ENCODE data around the gene TMEM240. TPM values are rescaled to one million over a fixed set of nuclear protein-coding genes. Genes with fewer than 3 reads are reported as not detected.
"Not testable (repeated sequence)": the region's sequence is repeated elsewhere in the genome, so short reads cannot be mapped to it uniquely, and the experiment has no call there.

Gene TMEM240
- total RNA-seq, 1 donor from 2014 or later: 2.9 TPM

GRCh38 chr1:1495461-1495975 is 44.9 kb downstream of the TMEM240 start:
- DNase-seq (ENCODE audit: low spot score): not testable (repeated sequence)

DNA sequence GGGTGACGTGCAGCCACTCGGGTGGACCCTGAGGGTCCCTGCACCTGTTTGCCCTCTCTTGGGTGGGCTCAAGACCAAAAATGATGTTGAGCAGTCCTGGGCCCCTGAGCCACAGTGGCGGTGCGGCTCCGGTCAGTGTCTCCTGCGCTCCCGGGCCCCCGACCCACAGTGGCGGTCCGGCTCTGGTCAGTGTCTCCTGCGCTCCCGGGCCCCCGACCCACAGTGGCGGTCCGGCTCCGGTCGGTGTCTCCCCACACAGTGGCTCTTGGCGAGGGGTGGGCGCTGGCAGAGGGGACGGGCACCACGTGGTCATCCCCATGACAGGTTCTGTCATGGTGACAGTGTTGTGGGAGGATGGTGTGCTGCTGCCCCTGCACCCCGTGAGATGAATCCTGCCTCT is 46.1 kb downstream of the TMEM240 start:
- not testable (repeated sequence) for DNase-seq (ENCODE audit: low spot score)

DNA sequence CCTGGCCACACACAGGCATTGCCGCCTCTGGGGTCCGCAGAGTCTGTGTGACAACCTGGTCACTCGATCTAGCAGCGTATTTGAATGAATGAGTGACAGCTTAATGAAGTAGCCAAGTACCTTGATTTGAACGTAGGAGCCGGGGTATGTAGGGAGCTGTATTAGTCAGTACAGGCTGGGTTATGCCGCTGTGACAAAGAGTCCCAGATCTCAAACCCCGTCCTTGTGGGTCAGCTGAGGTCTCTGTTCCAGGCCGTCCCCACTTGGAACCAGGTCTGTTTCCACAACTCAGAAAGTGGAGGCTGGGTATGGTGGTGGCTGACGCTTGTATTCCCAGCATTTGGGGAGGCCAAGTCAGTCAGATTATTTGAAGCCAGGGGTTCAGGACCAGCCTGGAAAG is 48.8 kb downstream of the TMEM240 start:
- no peak for DNase-seq (ENCODE audit: low spot score)

GRCh38 chr1:1490633-1491230 is 49.7 kb downstream of the TMEM240 start:
- DNase-seq (ENCODE audit: low spot score): no peak

DNA sequence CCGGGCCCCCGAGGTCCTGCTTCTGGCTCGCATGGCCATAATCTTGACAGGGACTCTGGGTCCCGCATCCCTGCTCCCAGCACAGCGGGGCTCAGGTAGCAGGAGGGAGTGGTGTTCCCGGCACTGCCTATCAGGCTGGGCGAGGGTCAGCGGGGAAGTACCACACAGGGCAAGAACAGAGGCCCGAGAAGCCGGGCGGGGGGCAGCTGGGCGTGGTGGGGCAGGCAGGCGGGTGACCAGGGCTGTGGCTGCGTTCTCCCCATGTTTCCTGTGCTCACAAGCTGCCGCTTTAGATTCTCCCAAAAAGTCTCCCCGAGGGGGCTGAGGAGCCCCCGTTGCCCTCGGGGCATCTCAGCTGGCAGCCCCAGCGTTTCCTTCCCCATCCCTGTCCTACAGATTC is 50.6 kb downstream of the TMEM240 start:
- DNase-seq (ENCODE audit: low spot score): no peak

DNA sequence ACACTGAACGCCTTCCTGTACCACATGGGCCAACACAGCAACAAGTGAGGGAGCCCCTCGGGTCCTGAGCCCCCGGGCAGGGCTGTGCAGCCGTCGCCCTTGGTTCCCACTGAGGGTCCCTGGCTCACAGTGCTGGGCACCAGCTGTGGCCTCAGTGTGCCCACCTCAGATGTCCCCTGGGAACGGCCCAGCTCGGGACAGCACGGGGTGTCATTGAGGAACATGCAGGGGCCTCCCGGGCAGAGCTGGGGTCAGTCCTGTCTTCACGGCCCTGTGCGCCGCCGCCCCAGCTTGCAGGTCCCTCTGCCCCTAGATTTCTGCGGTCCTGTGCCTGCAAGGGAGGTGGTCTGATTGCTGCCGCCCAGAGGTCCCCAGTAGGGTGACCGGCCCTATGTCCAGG is 51.2 kb downstream of the TMEM240 start:
- DNase-seq (ENCODE audit: low spot score): no peak

DNA sequence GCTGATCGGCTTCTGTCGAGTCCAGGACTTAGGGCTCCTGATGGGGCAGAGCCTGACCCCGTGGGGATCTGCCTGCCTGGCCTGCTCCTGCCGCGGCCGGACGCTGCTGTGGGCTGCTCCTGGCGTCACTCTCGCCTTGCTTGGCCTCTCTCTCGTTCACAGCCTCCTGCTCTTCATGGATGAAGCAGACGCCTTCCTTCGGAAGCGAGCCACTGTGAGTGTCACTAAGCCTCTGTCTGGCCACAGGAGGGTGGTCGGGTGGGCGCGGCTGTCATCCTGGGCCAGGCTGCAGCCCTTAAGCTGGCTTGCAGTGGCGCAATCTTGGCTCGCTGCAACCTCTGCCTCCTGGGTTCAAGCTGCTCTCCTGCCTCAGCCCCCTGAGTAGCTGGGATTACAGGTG is 52.7 kb downstream of the TMEM240 start:
- DNase-seq (ENCODE audit: low spot score): no peak

DNA sequence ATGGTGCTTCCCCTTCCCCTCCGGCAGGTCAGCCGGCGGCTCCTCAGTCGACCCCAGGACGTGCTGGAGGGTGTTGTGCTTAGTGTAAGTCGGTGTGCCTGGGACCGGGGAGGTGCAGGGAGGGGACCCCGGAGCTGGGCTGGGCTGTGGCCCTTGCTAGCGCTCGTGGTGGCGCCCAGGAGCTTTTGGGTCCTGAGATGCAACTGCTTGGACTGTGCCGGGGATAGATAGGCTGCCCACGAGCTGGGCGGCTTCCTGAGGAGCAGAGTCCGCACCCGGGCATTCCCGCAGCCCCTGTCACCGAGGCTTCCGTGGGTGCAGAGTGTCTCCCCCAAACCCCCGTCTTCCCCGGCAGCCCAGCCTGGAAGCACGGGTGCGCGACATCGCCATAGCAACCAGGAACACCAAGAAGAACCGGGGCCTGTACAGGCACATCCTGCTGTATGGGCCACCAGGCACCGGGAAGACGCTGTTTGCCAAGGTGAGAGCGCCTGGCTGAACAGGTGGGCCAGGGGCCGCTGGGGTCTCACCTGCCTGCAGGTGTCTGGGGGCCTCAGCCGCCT is 54.6 kb downstream of the TMEM240 start:
- DNase-seq (ENCODE audit: low spot score): not testable (repeated sequence)

- not testable (repeated sequence) for DNase-seq (ENCODE audit: low spot score)
These were observed 55.3 kb downstream of the TMEM240 start for GRCh38 chr1:1484976-1485750.

Other genes with a start within 250 kb of the TMEM240 start
- gene ACAP3, start 232.7 kb downstream of the TMEM240 start, total RNA-seq: 77.6 TPM
- 29.0 TPM for gene PUSL1, start 232.0 kb downstream of the TMEM240 start, total RNA-seq
- gene INTS11, start 216.0 kb downstream of the TMEM240 start, total RNA-seq: 132 TPM
- gene CPTP, start 215.8 kb downstream of the TMEM240 start, total RNA-seq: 21.4 TPM
- gene TAS1R3, start 209.3 kb downstream of the TMEM240 start, total RNA-seq: 0.42 TPM
- 52.8 TPM for gene DVL1, start 191.2 kb downstream of the TMEM240 start, total RNA-seq
- gene MXRA8, start 182.1 kb downstream of the TMEM240 start, total RNA-seq: 41.9 TPM
- gene AURKAIP1, start 165.4 kb downstream of the TMEM240 start, total RNA-seq: 102 TPM
- gene CCNL2, start 141.3 kb downstream of the TMEM240 start, total RNA-seq: 259 TPM
- 145 TPM for gene MRPL20, start 133.3 kb downstream of the TMEM240 start, total RNA-seq
- 40.9 TPM for gene ANKRD65, start 119.3 kb downstream of the TMEM240 start, total RNA-seq
- 83.3 TPM for gene VWA1, start 104.9 kb downstream of the TMEM240 start, total RNA-seq
- gene ATAD3C, start 90.9 kb downstream of the TMEM240 start, total RNA-seq: 8.0 TPM
- 42.6 TPM for gene ATAD3B, start 68.9 kb downstream of the TMEM240 start, total RNA-seq
- 26.3 TPM for gene ATAD3A, start 28.5 kb downstream of the TMEM240 start, total RNA-seq
- 116 TPM for gene SSU72, start 34.2 kb upstream of the TMEM240 start, total RNA-seq
- 4.1 TPM for gene FNDC10, start 59.5 kb upstream of the TMEM240 start, total RNA-seq
- 64.5 TPM for gene MIB2, start 74.9 kb upstream of the TMEM240 start, total RNA-seq
- 16.6 TPM for gene MMP23B, start 91.5 kb upstream of the TMEM240 start, total RNA-seq
- 20.2 TPM for gene CDK11B, start 118.4 kb upstream of the TMEM240 start, total RNA-seq
- gene SLC35E2B, start 152.2 kb upstream of the TMEM240 start, total RNA-seq: 42.8 TPM
- 34.0 TPM for gene CDK11A, start 183.7 kb upstream of the TMEM240 start, total RNA-seq
- 80.3 TPM for gene NADK, start 237.8 kb upstream of the TMEM240 start, total RNA-seq